ENCODE results near the gene FAM13A. TPM values are rescaled to one million over a fixed set of nuclear protein-coding genes. Genes with fewer than 3 reads are reported as not detected.

The FAM13A gene
- total RNA-seq, 1 donor from 2014 or later: 16.7 TPM

DNA sequence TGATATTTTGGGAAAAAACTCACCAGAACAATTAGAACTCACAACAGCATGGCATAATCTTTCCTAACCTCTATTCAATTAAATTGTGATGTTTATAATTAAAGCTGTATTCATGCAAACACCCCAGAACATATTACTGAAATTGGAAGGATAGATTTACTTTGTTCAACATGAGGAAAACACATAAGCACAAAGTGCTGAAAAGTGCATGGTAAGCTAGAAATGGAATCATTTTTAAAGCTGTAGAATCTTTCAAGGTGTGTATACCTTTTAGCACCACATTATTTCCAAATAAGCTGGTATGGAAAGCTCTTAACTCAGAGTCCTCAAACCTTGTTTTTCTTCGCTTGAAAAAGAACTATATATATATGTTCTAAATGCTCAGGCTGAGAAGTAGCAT, 268.6 kb downstream of the FAM13A start:
- peaks cover 2% of the 10 kb centered on the region for H3K27me3 Mint-ChIP-seq (ENCODE audit: unreplicated experiment)
- H3K9me3 Mint-ChIP-seq (ENCODE audit: unreplicated experiment): no peaks in the 10 kb centered on the region
- DNase-seq (ENCODE audit: low spot score): no peak
- H3K4me3 Mint-ChIP-seq (ENCODE audit: unreplicated experiment): no peak overlapping the region
- TF ChIP-seq, protein P1, sequence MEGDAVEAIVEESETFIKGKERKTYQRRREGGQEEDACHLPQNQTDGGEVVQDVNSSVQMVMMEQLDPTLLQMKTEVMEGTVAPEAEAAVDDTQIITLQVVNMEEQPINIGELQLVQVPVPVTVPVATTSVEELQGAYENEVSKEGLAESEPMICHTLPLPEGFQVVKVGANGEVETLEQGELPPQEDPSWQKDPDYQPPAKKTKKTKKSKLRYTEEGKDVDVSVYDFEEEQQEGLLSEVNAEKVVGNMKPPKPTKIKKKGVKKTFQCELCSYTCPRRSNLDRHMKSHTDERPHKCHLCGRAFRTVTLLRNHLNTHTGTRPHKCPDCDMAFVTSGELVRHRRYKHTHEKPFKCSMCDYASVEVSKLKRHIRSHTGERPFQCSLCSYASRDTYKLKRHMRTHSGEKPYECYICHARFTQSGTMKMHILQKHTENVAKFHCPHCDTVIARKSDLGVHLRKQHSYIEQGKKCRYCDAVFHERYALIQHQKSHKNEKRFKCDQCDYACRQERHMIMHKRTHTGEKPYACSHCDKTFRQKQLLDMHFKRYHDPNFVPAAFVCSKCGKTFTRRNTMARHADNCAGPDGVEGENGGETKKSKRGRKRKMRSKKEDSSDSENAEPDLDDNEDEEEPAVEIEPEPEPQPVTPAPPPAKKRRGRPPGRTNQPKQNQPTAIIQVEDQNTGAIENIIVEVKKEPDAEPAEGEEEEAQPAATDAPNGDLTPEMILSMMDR (IDR thresholded peaks at IDR 0.05; ENCODE audit: unreplicated experiment): no peak
- no peaks in the 10 kb centered on the region for H3K4me1 Mint-ChIP-seq (ENCODE audit: unreplicated experiment)
- H3K36me3 Mint-ChIP-seq (ENCODE audit: low read depth, unreplicated experiment): peaks cover 7% of the 10 kb centered on the region
- no peak overlapping the region for H3K27ac Mint-ChIP-seq (ENCODE audit: unreplicated experiment)

DNA sequence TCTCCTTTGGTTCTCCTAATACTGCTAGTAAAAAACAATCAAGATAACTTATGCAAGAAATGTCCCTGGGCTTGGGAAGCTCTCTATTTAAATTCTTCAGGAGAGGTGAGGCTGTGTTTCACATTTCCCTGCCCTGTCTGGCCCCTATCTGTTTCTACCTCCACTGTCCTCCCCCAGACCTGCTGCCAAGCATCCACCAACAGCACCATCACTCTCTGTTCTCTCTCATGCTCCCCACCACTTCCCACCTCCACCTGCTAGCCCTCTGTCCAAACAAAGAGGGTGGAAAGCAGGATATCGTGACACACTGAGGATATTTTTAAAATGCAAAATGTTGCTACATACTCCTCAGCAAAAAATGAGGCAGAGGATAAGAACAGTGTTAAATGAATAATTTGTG, 271.0 kb downstream of the FAM13A start:
- peaks cover 7% of the 10 kb centered on the region for H3K36me3 Mint-ChIP-seq (ENCODE audit: low read depth, unreplicated experiment)
- H3K27me3 Mint-ChIP-seq (ENCODE audit: unreplicated experiment): peaks cover 2% of the 10 kb centered on the region
- H3K27ac Mint-ChIP-seq (ENCODE audit: unreplicated experiment): no peak overlapping the region
- TF ChIP-seq, protein P1 (IDR thresholded peaks at IDR 0.05; ENCODE audit: unreplicated experiment): no peak
- H3K9me3 Mint-ChIP-seq (ENCODE audit: unreplicated experiment): no peaks in the 10 kb centered on the region
- no peaks in the 10 kb centered on the region for H3K4me1 Mint-ChIP-seq (ENCODE audit: unreplicated experiment)
- H3K4me3 Mint-ChIP-seq (ENCODE audit: unreplicated experiment): no peak overlapping the region
- DNase-seq (ENCODE audit: low spot score): no peak

DNA sequence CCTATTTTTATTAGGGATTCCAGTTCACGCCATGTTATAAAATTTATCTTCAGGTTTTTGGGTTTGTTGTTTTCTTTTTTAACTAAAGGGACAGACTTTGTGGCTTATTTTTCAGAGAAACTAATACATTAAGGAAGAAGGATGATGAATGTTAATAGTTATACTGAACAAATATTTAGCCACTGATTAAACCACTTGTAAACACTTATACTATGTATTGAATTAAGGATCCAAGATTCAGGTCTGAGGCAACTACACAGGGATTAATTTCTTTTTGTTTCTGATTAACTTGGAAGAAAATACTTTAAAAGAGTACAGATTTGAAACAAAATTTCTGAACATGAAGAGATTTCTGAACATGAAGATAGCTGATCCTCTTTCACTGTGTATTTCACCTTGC, 276.6 kb downstream of the FAM13A start:
- TF ChIP-seq, protein P1 (IDR thresholded peaks at IDR 0.05; ENCODE audit: unreplicated experiment): no peak
- Mint-ChIP-seq H3K36me3 (ENCODE audit: low read depth, unreplicated experiment) (peaks cover 3% of the 10 kb centered on the region), H3K27ac (ENCODE audit: unreplicated experiment) (no peak overlapping the region), H3K4me1 (ENCODE audit: unreplicated experiment) (no peaks in the 10 kb centered on the region), H3K27me3 (ENCODE audit: unreplicated experiment) (peaks cover 2% of the 10 kb centered on the region), H3K4me3 (ENCODE audit: unreplicated experiment) (no peak overlapping the region), H3K9me3 (ENCODE audit: unreplicated experiment) (no peaks in the 10 kb centered on the region)
- no peak for DNase-seq (ENCODE audit: low spot score)

DNA sequence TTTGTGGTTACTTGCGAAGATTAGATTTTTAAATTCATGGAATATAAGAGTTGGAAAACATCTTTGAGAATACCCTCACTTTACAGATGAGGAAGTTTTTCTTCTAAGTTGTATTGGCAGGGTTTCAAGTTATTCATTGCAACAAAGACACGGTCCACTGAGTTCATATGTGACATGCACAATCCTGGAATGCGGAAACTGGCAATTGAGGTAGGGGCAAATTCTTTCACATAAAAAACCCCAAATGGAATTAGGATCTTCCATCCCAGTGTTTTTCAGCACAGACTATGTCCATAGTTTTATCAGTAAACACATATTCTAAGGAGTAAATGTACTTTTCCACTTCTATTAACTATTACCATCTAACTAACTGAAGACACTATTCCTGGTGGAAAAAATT, 277.6 kb downstream of the FAM13A start:
- no peak overlapping the region for H3K4me3 Mint-ChIP-seq (ENCODE audit: unreplicated experiment)
- no peaks in the 10 kb centered on the region for H3K27me3 Mint-ChIP-seq (ENCODE audit: unreplicated experiment)
- H3K9me3 Mint-ChIP-seq (ENCODE audit: unreplicated experiment): no peaks in the 10 kb centered on the region
- peaks cover 7% of the 10 kb centered on the region for H3K36me3 Mint-ChIP-seq (ENCODE audit: low read depth, unreplicated experiment)
- TF ChIP-seq, protein P1 (IDR thresholded peaks at IDR 0.05; ENCODE audit: unreplicated experiment): no peak
- H3K27ac Mint-ChIP-seq (ENCODE audit: unreplicated experiment): no peak overlapping the region
- H3K4me1 Mint-ChIP-seq (ENCODE audit: unreplicated experiment): no peaks in the 10 kb centered on the region
- DNase-seq (ENCODE audit: low spot score): no peak

DNA sequence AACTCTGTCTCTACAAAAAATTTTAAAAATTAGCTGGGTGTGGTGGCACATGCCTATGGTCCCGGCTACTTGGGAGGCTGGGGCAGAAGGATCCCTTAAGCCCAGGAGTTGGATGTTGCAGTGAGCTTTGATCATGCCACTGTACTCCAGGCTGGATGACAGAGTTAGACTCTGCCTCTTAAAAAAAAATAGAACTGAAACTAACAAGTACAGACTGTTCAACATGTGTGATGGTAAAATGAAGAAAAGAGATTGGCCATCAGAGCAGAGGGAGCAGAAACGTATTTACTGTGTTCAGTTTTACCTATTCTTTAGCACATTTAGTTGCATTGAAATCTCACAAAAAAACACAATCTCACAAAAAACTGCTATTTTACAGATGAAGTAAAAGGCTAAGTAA, 281.5 kb downstream of the FAM13A start:
- H3K4me3 Mint-ChIP-seq (ENCODE audit: unreplicated experiment): no peak overlapping the region
- DNase-seq (ENCODE audit: low spot score): no peak
- H3K27me3 Mint-ChIP-seq (ENCODE audit: unreplicated experiment): no peaks in the 10 kb centered on the region
- no peaks in the 10 kb centered on the region for H3K4me1 Mint-ChIP-seq (ENCODE audit: unreplicated experiment)
- H3K27ac Mint-ChIP-seq (ENCODE audit: unreplicated experiment): no peak overlapping the region
- H3K36me3 Mint-ChIP-seq (ENCODE audit: low read depth, unreplicated experiment): peaks cover 19% of the 10 kb centered on the region
- no peaks in the 10 kb centered on the region for H3K9me3 Mint-ChIP-seq (ENCODE audit: unreplicated experiment)
- TF ChIP-seq, protein P1 (IDR thresholded peaks at IDR 0.05; ENCODE audit: unreplicated experiment): no peak

Data from endothelial cell (in vitro differentiated cells).